T-helper 2 cell treated with Interferon-gamma antibody and Interleukin-4, amounts not matched to agents 5 μg/mL and 100 μg/mL, for 36 hours (primary cell): ENCODE data around the gene RNF227.
"Not testable (repeated sequence)": the region's sequence is repeated elsewhere in the genome, so short reads cannot be mapped to it uniquely, and the experiment has no call there.

Experiments
- DNase-seq: peaks from one replicate; pipeline ENCODE4 v3.0.0; 2021; ENCODE audit warnings: low spot score
- H3K27ac Mint-ChIP-seq: one replicate; pipeline ENCODE4 v1.8.0; 2021; ENCODE audit warnings: mild to moderate bottlenecking, mixed read lengths
- H3K27me3 Mint-ChIP-seq: one replicate; pipeline ENCODE4 v1.8.0; 2021; ENCODE audit warnings: low read depth, mixed read lengths
- H3K36me3 Mint-ChIP-seq: one replicate; pipeline ENCODE4 v1.8.0; 2021; ENCODE audit warnings: low read depth, mixed read lengths
- H3K4me1 Mint-ChIP-seq: one replicate; pipeline ENCODE4 v1.8.0; 2021; ENCODE audit warnings: low read depth, mixed read lengths
- H3K4me3 Mint-ChIP-seq: one replicate; pipeline ENCODE4 v1.8.0; 2022; ENCODE audit warnings: mild to moderate bottlenecking, moderate library complexity, mixed read lengths
- H3K9me3 Mint-ChIP-seq: one replicate; pipeline ENCODE4 v1.8.0; 2021; ENCODE audit warnings: mixed read lengths

RNF227 gene

DNA sequence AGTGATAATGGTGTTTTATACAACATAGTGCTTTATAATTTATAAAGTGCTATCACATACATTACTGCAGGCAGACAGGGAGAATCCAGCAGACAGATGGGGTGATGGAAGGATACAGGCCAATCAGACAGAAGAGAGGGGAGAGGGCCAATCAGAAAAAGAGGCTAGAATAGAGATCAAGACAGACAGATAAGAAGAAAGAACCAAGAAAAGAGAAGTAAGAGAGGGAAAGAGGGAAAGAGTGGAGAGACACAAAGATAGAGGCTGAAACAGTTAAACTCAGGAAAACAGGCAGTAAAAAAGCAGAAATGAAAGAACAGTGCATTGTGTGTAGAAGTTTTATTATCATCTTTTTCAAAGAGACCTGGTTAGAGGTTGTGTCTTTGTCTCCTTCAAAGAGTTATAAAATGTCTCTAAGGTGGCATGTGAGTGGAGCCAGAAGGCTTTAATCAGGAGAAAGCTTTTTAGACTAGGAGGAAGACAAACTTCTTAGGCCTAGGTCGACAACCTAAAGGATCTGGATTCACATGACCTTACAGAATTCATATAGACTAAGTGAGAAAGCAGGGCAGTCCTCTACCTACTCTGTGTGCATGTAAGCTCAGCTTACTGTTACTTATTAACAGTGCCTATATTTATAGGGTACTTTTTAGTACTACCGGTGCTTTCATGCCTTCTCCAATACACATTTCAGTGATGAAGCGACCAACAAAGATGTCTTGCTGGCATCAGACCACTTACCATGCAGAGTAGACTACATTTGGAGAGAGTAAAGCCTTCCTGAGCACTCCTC lies 35.8 kb downstream of the RNF227 start:
- H3K9me3 Mint-ChIP-seq, result no peaks in the 10 kb centered on the region
- H3K27me3 Mint-ChIP-seq, result no peaks in the 10 kb centered on the region
- H3K4me3 Mint-ChIP-seq, result no peak overlapping the region
- H3K36me3 Mint-ChIP-seq, result peaks cover 11% of the 10 kb centered on the region
- DNase-seq, result no peak
- H3K27ac Mint-ChIP-seq, result no peak overlapping the region
- H3K4me1 Mint-ChIP-seq, result peaks cover 4% of the 10 kb centered on the region

DNA sequence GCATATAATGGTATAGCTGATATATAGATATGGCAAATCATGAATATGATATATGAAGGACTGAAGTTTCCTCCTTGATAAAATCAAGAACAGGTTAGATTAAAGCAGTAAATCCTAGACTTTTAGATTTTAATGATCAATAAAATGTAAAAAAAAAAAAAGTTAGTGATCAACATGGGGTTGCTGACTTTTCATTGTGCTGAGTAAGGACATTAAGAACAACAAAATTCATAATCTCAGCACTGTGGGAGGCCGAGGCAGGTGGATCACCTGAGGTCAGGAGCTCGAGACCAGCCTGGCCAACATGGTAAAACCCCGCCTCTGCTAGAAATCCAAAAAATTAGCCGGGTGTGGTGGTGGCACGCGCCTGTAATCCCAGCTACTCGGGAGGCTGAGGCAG lies 37.9 kb downstream of the RNF227 start:
- no peak overlapping the region for H3K4me3 Mint-ChIP-seq
- no peak overlapping the region for H3K27ac Mint-ChIP-seq
- H3K4me1 Mint-ChIP-seq, result peaks cover 8% of the 10 kb centered on the region

DNA sequence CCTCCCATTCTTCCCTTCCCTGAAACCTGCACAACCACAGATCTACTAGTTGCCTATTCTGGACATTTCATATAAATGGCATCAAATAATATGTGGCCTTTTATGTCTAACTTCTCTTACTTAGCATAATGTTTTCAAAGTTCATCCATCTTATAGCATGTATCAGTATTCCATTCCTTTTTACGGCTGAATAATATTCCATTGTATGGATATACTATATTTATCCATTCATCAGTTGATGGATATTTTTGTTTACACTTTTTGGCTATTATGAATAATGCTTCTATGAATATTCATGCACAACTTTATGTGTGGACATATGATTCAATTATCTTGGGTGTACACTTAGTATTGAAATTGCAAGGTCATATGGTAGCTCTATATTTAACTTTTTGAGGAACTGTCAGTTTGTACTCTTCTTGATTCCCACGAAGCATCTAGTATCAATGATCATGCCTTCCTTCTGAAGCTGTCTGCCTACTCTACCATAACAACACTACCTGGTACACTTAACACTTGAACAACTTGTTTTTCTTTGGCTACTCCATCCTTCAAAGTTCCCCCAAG lies 40.2 kb downstream of the RNF227 start:
- DNase-seq, result no peak
- Mint-ChIP-seq H3K4me1 (peaks cover 8% of the 10 kb centered on the region), H3K4me3 (no peak overlapping the region), H3K27ac (no peak overlapping the region), H3K27me3 (no peaks in the 10 kb centered on the region), H3K36me3 (peaks cover 27% of the 10 kb centered on the region), H3K9me3 (no peaks in the 10 kb centered on the region)

More for the DNA sequence above, 37.9 kb downstream of the RNF227 start:
- DNase-seq, result no peak
- Mint-ChIP-seq H3K27me3 (no peaks in the 10 kb centered on the region), H3K36me3 (peaks cover 19% of the 10 kb centered on the region), H3K9me3 (no peaks in the 10 kb centered on the region)

DNA sequence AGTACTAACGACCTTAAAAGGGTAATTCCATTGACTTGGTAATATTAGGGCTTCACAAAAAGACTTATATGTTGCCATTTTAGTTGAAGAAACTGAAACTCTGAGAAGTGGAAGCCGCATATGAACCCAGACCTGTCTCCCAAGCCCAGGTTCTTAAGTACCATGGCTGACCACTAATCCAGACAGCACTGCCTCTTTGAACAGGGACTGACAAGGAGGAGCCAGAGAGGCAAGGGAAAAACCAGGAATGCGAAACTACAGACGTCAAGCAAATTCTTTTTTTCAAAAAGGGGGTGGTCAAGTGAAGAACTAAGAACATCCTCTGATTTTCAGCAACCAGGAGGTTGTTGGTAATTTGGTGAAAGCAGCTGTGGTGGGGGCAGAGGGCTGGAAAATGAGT lies 43.0 kb downstream of the RNF227 start:
- Mint-ChIP-seq H3K4me1 (peaks cover 18% of the 10 kb centered on the region), H3K27ac (no peak overlapping the region), H3K27me3 (no peaks in the 10 kb centered on the region), H3K36me3 (peaks cover 29% of the 10 kb centered on the region), H3K9me3 (no peaks in the 10 kb centered on the region), H3K4me3 (no peak overlapping the region)
- DNase-seq, result no peak

DNA sequence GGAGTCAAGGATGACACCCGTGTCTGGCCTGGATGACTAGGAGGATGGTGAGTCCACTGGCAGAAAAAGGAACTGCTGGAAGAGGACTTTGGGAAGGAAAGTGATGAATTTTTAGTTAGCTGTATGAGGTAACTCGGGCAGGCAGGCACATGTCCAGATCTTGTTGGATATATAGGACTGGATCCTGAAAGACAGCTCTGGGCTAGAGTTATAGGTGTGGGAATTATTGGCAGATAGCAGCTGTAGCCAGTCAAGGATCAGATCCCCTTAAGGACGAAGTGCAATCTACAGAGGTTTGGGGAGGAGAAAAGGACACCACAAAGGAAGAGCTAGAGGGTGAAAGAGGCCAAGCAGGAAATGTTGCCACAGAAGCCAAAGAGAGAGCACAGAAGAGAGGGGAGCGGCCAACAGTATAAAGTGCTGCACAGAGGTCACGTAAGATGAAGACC lies 48.2 kb downstream of the RNF227 start:
- Mint-ChIP-seq H3K27me3 (no peaks in the 10 kb centered on the region), H3K27ac (peak overlapping the region; percentile 68), H3K9me3 (no peaks in the 10 kb centered on the region), H3K4me1 (peaks cover 21% of the 10 kb centered on the region), H3K4me3 (peak overlapping the region; percentile 67), H3K36me3 (peaks cover 34% of the 10 kb centered on the region)
- DNase-seq, result no peak

DNA sequence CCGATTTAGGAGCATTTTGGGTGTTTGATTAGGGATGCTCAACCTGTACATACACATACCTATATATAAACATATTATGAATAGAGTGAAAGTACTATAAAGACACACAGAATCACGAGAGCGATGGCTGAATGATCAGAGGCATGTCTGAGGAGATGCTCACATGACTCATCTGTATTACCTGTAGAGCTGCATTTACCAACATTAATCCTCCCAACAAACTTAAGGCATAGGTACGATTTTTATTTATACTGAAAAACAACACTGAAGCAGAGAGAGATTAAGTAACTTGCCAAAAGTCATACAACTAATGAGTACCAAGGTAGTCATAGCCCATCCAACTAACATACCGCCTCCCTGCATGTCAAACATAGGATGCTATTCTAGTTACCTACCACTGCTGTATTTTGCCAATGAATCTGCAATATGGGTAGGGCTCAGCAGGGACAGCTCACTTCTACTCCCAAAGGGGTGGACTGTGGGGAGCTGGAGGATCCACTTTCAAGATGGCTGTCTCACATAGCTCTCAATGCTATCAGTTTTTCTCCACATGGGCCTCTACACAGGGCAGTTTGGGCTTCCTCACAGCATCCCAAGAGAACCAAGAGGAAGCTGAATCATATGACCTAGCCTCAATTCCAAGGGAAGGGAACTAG lies 51.0 kb downstream of the RNF227 start:
- no peak overlapping the region for H3K27ac Mint-ChIP-seq
- peaks cover 21% of the 10 kb centered on the region for H3K4me1 Mint-ChIP-seq
- no peaks in the 10 kb centered on the region for H3K9me3 Mint-ChIP-seq
- peaks cover 27% of the 10 kb centered on the region for H3K36me3 Mint-ChIP-seq
- no peak overlapping the region for H3K4me3 Mint-ChIP-seq
- no peaks in the 10 kb centered on the region for H3K27me3 Mint-ChIP-seq
- no peak for DNase-seq

DNA sequence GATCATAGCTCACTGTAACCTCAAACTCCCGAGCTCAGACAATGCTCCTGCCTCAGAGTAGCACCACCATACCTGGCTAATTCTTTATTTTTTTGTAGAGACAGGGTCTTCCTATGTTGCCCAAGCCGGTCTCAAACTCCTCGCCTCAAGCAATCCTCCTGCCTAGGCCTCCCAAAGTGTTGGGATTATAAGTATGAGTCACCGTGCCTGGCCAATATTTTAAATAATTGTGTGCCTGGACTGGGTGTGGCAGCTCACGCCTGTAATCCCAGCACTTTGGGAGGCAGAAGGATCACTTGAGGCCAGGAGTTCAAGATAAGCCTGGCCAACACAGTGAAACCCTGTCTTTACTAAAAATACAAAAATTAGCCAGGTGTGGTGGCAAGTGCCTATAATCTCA lies 51.7 kb downstream of the RNF227 start:
- H3K27me3 Mint-ChIP-seq, H3K9me3 Mint-ChIP-seq, H3K27ac Mint-ChIP-seq, H3K4me3 Mint-ChIP-seq, DNase-seq: not testable (repeated sequence)
- Mint-ChIP-seq H3K4me1 (peaks cover 25% of the 10 kb centered on the region), H3K36me3 (peaks cover 32% of the 10 kb centered on the region)
